Parathyroid adenoma (tissue), 2 donors: ENCODE data around the gene BICRAL.

Source experiments
- H2AFZ ChIP-seq: fragments of 300-600 bp; sonication (generic); one replicate; pipeline ENCODE4 v1.7.0; 2017; ENCODE audit warnings: antibody characterized with exemption, mild to moderate bottlenecking
- H3K27ac ChIP-seq: fragments of 300-600 bp; sonication (generic); one replicate; pipeline ENCODE4 v1.7.0; 2017
- H3K27me3 ChIP-seq: fragments of 300-600 bp; sonication (generic); one replicate; pipeline ENCODE4 v1.7.0; 2017; ENCODE audit warnings: low read length; ENCODE audit not compliant: control insufficient read depth, insufficient read depth
- H3K36me3 ChIP-seq: fragments of 300-600 bp; sonication (generic); one replicate; pipeline ENCODE4 v1.7.0; 2017; ENCODE audit warnings: low read length; ENCODE audit not compliant: control insufficient read depth, insufficient read depth
- H3K4me1 ChIP-seq: fragments of 300-600 bp; sonication (generic); one replicate; pipeline ENCODE4 v1.7.0; 2017; ENCODE audit warnings: control low read depth
- H3K4me2 ChIP-seq: fragments of 300-600 bp; sonication (generic); one replicate; pipeline ENCODE4 v1.7.0; 2017; ENCODE audit warnings: low read length
- H3K4me3 ChIP-seq: fragments of 300-600 bp; sonication (generic); one replicate; pipeline ENCODE4 v1.7.0; 2017; ENCODE audit warnings: low read depth, low read length
- H3K79me2 ChIP-seq: fragments of 300-600 bp; sonication (generic); one replicate; pipeline ENCODE4 v1.7.0; 2017; ENCODE audit warnings: control low read depth
- H3K9ac ChIP-seq: fragments of 300-600 bp; sonication (generic); one replicate; pipeline ENCODE4 v1.7.0; 2017; ENCODE audit warnings: mild to moderate bottlenecking
- H3K9me3 ChIP-seq: fragments of 300-600 bp; sonication (generic); one replicate; pipeline ENCODE4 v1.7.0; 2017; ENCODE audit warnings: low read length; ENCODE audit not compliant: control insufficient read depth
- CTCF ChIP-seq: fragments of 300-600 bp; sonication (generic); IDR thresholded peaks from one replicate; pipeline ENCODE4 v1.7.0; 2017; ENCODE audit warnings: antibody characterized with exemption, mild to moderate bottlenecking
- donor health status: primary hyperparathyroidism.

Gene BICRAL

GRCh38 chr6:42781546-42781795 lies 381 bp upstream of the BICRAL start:
- Histone ChIP-seq H3K36me3 (no peaks in the 10 kb centered on the region), H3K9me3 (no peaks in the 10 kb centered on the region), H3K4me1 (peaks cover 13% of the 10 kb centered on the region), H3K4me3 (no peak overlapping the region), H3K9ac (no peak overlapping the region), H2AFZ (no peak overlapping the region), H3K27me3 (no peaks in the 10 kb centered on the region), H3K27ac (peak overlapping the region; percentile 99), H3K4me2 (peak overlapping the region; percentile 70), H3K79me2 (peaks cover 22% of the 10 kb centered on the region)
- TF ChIP-seq CTCF, result no peak

- peak overlapping the region; percentile 88 for H3K4me2 ChIP-seq
- H3K4me1 ChIP-seq, result peaks cover 20% of the 10 kb centered on the region
- TF ChIP-seq CTCF, result no peak
- no peaks in the 10 kb centered on the region for H3K27me3 ChIP-seq
- peak overlapping the region; percentile 99 for H3K4me3 ChIP-seq
- H2AFZ ChIP-seq, result peak overlapping the region; percentile 71
- H3K79me2 ChIP-seq, result peaks cover 26% of the 10 kb centered on the region
- H3K9ac ChIP-seq, result peak overlapping the region; percentile 68
- H3K27ac ChIP-seq, result peak overlapping the region; percentile 99
- H3K36me3 ChIP-seq, result no peaks in the 10 kb centered on the region
- H3K9me3 ChIP-seq, result no peaks in the 10 kb centered on the region
Measured at GRCh38 chr6:42782689-42783176, 881 bp downstream of the BICRAL start.

- Histone ChIP-seq H3K36me3 (no peaks in the 10 kb centered on the region), H3K4me2 (peak overlapping the region; percentile 88), H3K9me3 (no peaks in the 10 kb centered on the region), H3K9ac (peak overlapping the region; percentile 99), H3K27ac (peak overlapping the region; percentile 99), H3K79me2 (peaks cover 28% of the 10 kb centered on the region), H2AFZ (peak overlapping the region; percentile 79), H3K27me3 (no peaks in the 10 kb centered on the region), H3K4me1 (peaks cover 21% of the 10 kb centered on the region), H3K4me3 (peak overlapping the region; percentile 99)
- no peak for TF ChIP-seq CTCF
Measured at GRCh38 chr6:42783177-42783875, 1.5 kb downstream of the BICRAL start.

GRCh38 chr6:42783876-42784642 lies 2.2 kb downstream of the BICRAL start:
- Histone ChIP-seq H3K4me2 (peak overlapping the region; percentile 88), H3K4me3 (peak overlapping the region; percentile 99), H2AFZ (peak overlapping the region; percentile 79), H3K79me2 (peaks cover 33% of the 10 kb centered on the region), H3K9me3 (no peaks in the 10 kb centered on the region), H3K4me1 (peaks cover 28% of the 10 kb centered on the region), H3K27me3 (no peaks in the 10 kb centered on the region), H3K27ac (peak overlapping the region; percentile 99), H3K36me3 (no peaks in the 10 kb centered on the region), H3K9ac (peak overlapping the region; percentile 99)
- no peak for TF ChIP-seq CTCF
